NCI-H2171 (cell line): ENCODE measurements around the gene GUCY1A1.

Experiments
- DNase-seq: peaks from one replicate; lab custom pipeline; 2025; lab: John Stamatoyannopoulos, UW

The GUCY1A1 gene

DNA sequence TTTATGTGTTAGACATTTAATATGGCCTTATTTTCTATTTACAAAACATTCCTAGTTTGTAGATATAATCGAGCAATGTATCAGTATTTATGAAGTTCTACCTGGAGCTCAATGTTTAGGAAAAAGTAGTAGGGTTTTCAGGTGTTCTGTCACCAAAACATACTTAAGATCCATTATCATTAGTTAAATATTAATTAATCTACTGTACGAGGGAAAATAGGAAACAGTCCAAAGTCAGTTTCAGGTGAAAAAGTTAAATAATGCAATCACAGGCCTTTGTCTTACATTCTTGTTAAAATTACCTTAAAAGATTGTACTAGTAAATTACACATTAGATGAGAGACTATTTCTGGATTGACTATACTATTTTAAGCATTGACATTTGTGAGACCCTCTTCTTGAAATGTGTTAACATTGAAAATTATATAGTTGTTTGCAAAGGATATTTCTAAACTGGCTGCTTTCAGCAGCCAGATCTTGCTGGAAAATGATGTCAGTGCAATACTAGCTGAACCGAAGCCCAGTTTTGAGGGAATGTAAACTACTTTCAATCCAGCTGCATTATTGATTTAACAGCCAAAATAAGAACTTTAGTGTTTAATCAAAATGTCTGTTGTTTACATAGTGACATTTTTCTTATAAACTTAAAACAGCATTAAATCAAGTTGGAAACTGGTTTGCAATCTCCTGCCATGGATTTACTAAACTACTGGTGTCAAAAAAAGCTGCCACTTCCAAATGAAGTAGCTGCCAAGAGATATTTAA lies 111.5 kb downstream of the GUCY1A1 start:
- no peak for DNase-seq

DNA sequence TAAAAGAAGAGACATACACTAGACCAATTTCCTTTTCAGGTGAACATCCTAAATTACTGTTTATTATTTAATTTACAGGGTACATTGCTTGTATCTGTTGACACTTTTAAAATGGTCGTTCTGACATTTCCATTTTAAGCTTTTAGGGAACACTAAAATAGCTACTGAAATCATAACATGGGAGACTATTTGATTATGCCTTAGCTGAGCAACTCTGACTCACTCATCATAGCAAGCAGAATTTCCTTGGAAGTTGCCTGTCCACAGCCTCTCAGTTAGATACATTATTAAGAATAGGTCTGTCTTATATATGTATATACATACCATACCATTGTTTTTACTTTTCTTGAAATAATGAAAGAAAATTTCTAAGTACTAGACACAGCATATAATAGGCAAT lies 114.1 kb downstream of the GUCY1A1 start:
- DNase-seq: no peak

DNA sequence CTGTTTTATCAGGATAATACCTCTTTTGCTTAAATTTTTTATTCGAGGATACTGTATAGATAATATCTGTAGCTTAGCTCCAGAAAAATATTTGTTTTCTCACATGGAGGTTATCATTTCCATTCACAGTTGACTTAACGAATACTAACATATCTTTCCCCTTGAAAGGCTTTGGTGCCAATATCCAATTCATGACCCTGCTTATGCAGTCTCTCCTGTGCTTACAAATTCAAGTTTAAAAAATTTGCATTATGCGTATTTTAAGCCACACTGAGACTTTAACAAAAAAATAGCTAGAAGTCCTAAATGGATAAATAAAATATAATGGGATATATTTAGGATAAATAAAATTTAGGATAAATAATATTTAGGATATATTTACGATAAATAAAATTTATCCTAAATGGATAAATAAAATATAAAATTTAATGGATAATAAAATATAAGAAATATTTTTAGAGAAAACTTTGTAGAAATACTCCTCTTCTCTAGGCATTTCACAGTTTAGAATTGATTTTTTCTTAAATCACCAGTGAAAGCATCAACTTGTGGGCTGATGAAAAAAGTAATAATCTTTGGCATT lies 114.7 kb downstream of the GUCY1A1 start:
- no peak for DNase-seq
